IMR-90 (cell line): ENCODE measurements around the gene SRPRB. TPM values are rescaled to one million over a fixed set of nuclear protein-coding genes. Genes with fewer than 3 reads are reported as not detected.

ENCODE experiments used
- ATAC-seq: fragments of 200-7000 bp; cut with Tn5 transposase; 2 replicates; pipeline ENCODE4 v1.9.1; 2020; ENCODE audit warnings: low read depth, mild to moderate bottlenecking, moderate library complexity
- BruUV-seq: library from RNA; stranded (reverse); fragments of 400-500 nt; replicated peaks from 2 replicates; lab custom pipeline; 2021; lab: Mats Ljungman, UMichigan
- CTCF ChIA-PET: fragments of 300-600 bp; formaldehyde crosslinking; extraction: SDS; loops from one replicate; lab custom pipeline; 2021; ENCODE audit warnings: antibody characterized with exemption; lab: Yijun Ruan, JAX
- POLR2A ChIA-PET: fragments of 300-600 bp; sonication (Branson Sonifier 250); formaldehyde crosslinking; loops from one replicate; lab custom pipeline; 2022; ENCODE audit warnings: antibody characterized with exemption; ENCODE audit not compliant: unreplicated experiment; lab: Charles Lee
- DNase-seq: peaks from one replicate; pipeline ENCODE4 v3.0.0; 2013
- H2AFZ ChIP-seq: replicated peaks from 2 replicates; pipeline ENCODE3; 2013; ENCODE audit warnings: low read length, mild to moderate bottlenecking; ENCODE audit not compliant: poor library complexity
- H2AK5ac ChIP-seq: 2 replicates; pipeline ENCODE4 v1.6.1; 2013; ENCODE audit warnings: low read depth, low read length, inconsistent platforms
- H2AK9ac ChIP-seq: replicated peaks from 2 replicates; pipeline ENCODE3; 2013; ENCODE audit warnings: mild to moderate bottlenecking, low read depth, low read length, moderate library complexity; ENCODE audit not compliant: poor library complexity
- H2BK120ac ChIP-seq: 2 replicates; pipeline ENCODE4 v1.6.1; 2013; ENCODE audit warnings: low read depth, low read length, inconsistent platforms
- H2BK15ac ChIP-seq: 3 replicates; pipeline ENCODE4 v1.6.1; 2013; ENCODE audit warnings: low read depth, low read length, inconsistent platforms
- H2BK20ac ChIP-seq: 2 replicates; pipeline ENCODE4 v1.6.1; 2013; ENCODE audit warnings: low read depth, mild to moderate bottlenecking, inconsistent platforms, low read length, moderate library complexity
- H2BK5ac ChIP-seq: 2 replicates; pipeline ENCODE4 v1.6.1; 2013; ENCODE audit warnings: mild to moderate bottlenecking, low read depth, low read length, inconsistent platforms; ENCODE audit not compliant: poor library complexity, severe bottlenecking
- H3K14ac ChIP-seq: replicated peaks from 2 replicates; pipeline ENCODE4 v1.6.1; 2013; ENCODE audit warnings: low read depth, low read length, inconsistent platforms
- H3K18ac ChIP-seq: 2 replicates; pipeline ENCODE4 v1.6.1; 2013; ENCODE audit warnings: low read depth, low read length, control low read depth
- H3K23ac ChIP-seq: 2 replicates; pipeline ENCODE4 v1.6.1; 2013; ENCODE audit warnings: low read depth, low read length, inconsistent platforms
- H3K27ac ChIP-seq: 2 replicates; pipeline ENCODE4 v1.5.1; 2013; ENCODE audit warnings: mild to moderate bottlenecking, control low read depth, low read length; ENCODE audit not compliant: insufficient read depth
- H3K27me3 ChIP-seq: 2 replicates; pipeline ENCODE4 v1.6.1; 2013; ENCODE audit warnings: low read length; ENCODE audit not compliant: control insufficient read depth, insufficient read depth
- H3K36me3 ChIP-seq: 2 replicates; pipeline ENCODE4 v1.6.1; 2013; ENCODE audit warnings: low read length, mixed read lengths; ENCODE audit not compliant: control insufficient read depth, insufficient read depth
- H3K4ac ChIP-seq: 2 replicates; pipeline ENCODE4 v1.6.1; 2013; ENCODE audit warnings: low read depth, low read length, inconsistent platforms
- H3K4me1 ChIP-seq: 2 replicates; pipeline ENCODE4 v1.6.1; 2013; ENCODE audit warnings: low read length, mixed read lengths; ENCODE audit not compliant: control insufficient read depth, insufficient read depth
- H3K4me2 ChIP-seq: 2 replicates; pipeline ENCODE4 v1.6.1; 2013; ENCODE audit warnings: low read depth, mild to moderate bottlenecking, control low read depth, low read length, moderate library complexity
- H3K4me3 ChIP-seq: 2 replicates; pipeline ENCODE4 v1.5.1; 2013; ENCODE audit warnings: low read depth, mild to moderate bottlenecking, control low read depth, low read length, moderate library complexity; ENCODE audit not compliant: insufficient read depth
- H3K56ac ChIP-seq: 2 replicates; pipeline ENCODE4 v1.6.1; 2013; ENCODE audit warnings: low read length, inconsistent platforms; ENCODE audit not compliant: insufficient read depth; ENCODE audit errors: extremely low read depth
- H3K79me1 ChIP-seq, 2 experiments: 2 replicates each; pipeline ENCODE4 v1.6.1; 2013; ENCODE audit warnings: low read length in 2 of 2, inconsistent platforms in 1 of 2, low read depth in 1 of 2
- H3K9ac ChIP-seq: 2 replicates; pipeline ENCODE4 v1.6.1; 2013; ENCODE audit warnings: low read depth, low read length, control low read depth
- H3K9me1 ChIP-seq: 2 replicates; pipeline ENCODE4 v1.6.1; 2013; ENCODE audit warnings: low read length, inconsistent platforms; ENCODE audit not compliant: insufficient read depth
- H3K9me3 ChIP-seq: 2 replicates; pipeline ENCODE4 v1.6.1; 2013; ENCODE audit warnings: low read length; ENCODE audit not compliant: control insufficient read depth, insufficient read depth
- H4K20me1 ChIP-seq: 2 replicates; pipeline ENCODE4 v1.6.1; 2013; ENCODE audit warnings: low read length, inconsistent platforms; ENCODE audit not compliant: insufficient read depth
- H4K5ac ChIP-seq: 2 replicates; pipeline ENCODE4 v1.6.1; 2013; ENCODE audit warnings: mild to moderate bottlenecking, low read depth, low read length, control low read depth
- H4K8ac ChIP-seq, 2 experiments: 2 replicates each; pipeline ENCODE4 v1.6.1; 2013; ENCODE audit warnings: low read depth in 2 of 2, low read length in 2 of 2, control low read depth in 1 of 2, inconsistent platforms in 1 of 2
- H4K91ac ChIP-seq: 2 replicates; pipeline ENCODE4 v1.6.1; 2013; ENCODE audit warnings: low read depth, low read length, inconsistent platforms; ENCODE audit not compliant: insufficient read depth
- CHD1 ChIP-seq: IDR thresholded peaks from 2 replicates; pipeline ENCODE4 v1.6.1; 2012; ENCODE audit warnings: low read depth, low read length, improper control_type of control experiment
- ELK1 ChIP-seq: fragments of 150-350 bp; IDR thresholded peaks from 2 replicates; pipeline ENCODE4 v1.6.1; 2016; ENCODE audit warnings: low read depth, mild to moderate bottlenecking, low read length, moderate library complexity, borderline replicate concordance
- MAZ ChIP-seq: IDR thresholded peaks from 2 replicates; pipeline ENCODE4 v1.6.1; 2012; ENCODE audit warnings: low read depth, mild to moderate bottlenecking, low read length, improper control_type of control experiment, moderate library complexity, borderline replicate concordance
- MXI1 ChIP-seq: IDR thresholded peaks from 2 replicates; pipeline ENCODE4 v1.6.1; 2012; ENCODE audit warnings: low read depth, mild to moderate bottlenecking, low read length, moderate library complexity, borderline replicate concordance
- NFE2L2 ChIP-seq: fragments of 150-350 bp; IDR thresholded peaks from 2 replicates; pipeline ENCODE4 v1.6.1; 2016; ENCODE audit warnings: low read depth, mild to moderate bottlenecking, low read length
- POLR2A ChIP-seq: IDR thresholded peaks from 2 replicates; pipeline ENCODE4 v1.6.1; 2012; ENCODE audit warnings: mild to moderate bottlenecking, low read depth, low read length
- RAD21 ChIP-seq: IDR thresholded peaks from 2 replicates; pipeline ENCODE4 v1.6.1; 2012; ENCODE audit warnings: low read length, improper control_type of control experiment
- RCOR1 ChIP-seq: IDR thresholded peaks from 2 replicates; pipeline ENCODE4 v1.6.1; 2012; ENCODE audit warnings: mild to moderate bottlenecking, low read length, improper control_type of control experiment; ENCODE audit not compliant: insufficient replicate concordance
- dilution Hi-C: fragments of 300-500 bp; cut with HindIII; formaldehyde crosslinking; loops from one replicate; pipeline ENCODE4 v1.14.3; 2018; ENCODE audit warnings: low sequenced_read_pairs; ENCODE audit not compliant: unreplicated experiment
- in situ Hi-C: fragments of 300-500 bp; cut with MboI; formaldehyde crosslinking; loops from 3 replicates; pipeline ENCODE4 v1.14.3; 2019; ENCODE audit warnings: low sequenced_read_pairs, inconsistent platforms, mixed read lengths
- intact Hi-C: fragments of 100-400 bp; cut with micrococcal nuclease; formaldehyde crosslinking; loops from 2 replicates; pipeline ENCODE4 v1.10.0; 2022
- polyA plus RNA-seq, 3 experiments: library from polyadenylated mRNA; depleted of rRNA; stranded (reverse); fragments of >200 nt; gene quantifications; 2 replicates each; pipeline ENCODE4 v1.2.3, GENCODE V29; 2012; ENCODE audit warnings: low replicate concordance in 1 of 3
- total RNA-seq: library from RNA; depleted of rRNA; stranded (reverse); fragments of >200 nt; gene quantifications from 2 replicates; pipeline ENCODE4 v1.2.3, GENCODE V29; 2012

The SRPRB gene
- total and polyA plus RNA-seq, 2 of the 4 experiments (the other 2 are of a cell fraction): 28.8 to 131 TPM

- no peak for ATAC-seq
- H3K4ac ChIP-seq: no peak overlapping the region
- POLR2A ChIA-PET: no interaction called here
Measured at GRCh38 chr3:133849346-133849745, 43.7 kb downstream of the SRPRB start.

More at GRCh38 chr3:133849346-133849745, 43.7 kb downstream of the SRPRB start:
- Histone ChIP-seq H2AK5ac (no peak overlapping the region), H3K27ac (no peak overlapping the region), H2BK5ac (no peak overlapping the region), H3K4me3 (no peak overlapping the region), H3K18ac (no peak overlapping the region), H2AK9ac (no peak overlapping the region), H2BK20ac (no peak overlapping the region), H4K20me1 (no peaks in the 10 kb centered on the region), H2AFZ (no peak overlapping the region), H3K56ac (no peak overlapping the region), H3K14ac (no peak overlapping the region), H3K27me3 (peaks cover 27% of the 10 kb centered on the region), H3K36me3 (no peaks in the 10 kb centered on the region), H3K9me3 (no peaks in the 10 kb centered on the region), H4K5ac (no peak overlapping the region), H3K23ac (no peak overlapping the region), H3K4me2 (no peak overlapping the region), H2BK120ac (no peak overlapping the region), H4K8ac (no peak overlapping the region), H2BK15ac (no peak overlapping the region), H3K9ac (no peak overlapping the region), H4K91ac (no peak overlapping the region), H3K9me1 (no peaks in the 10 kb centered on the region), H3K4me1 (no peaks in the 10 kb centered on the region), H3K79me1 (no peaks in the 10 kb centered on the region)
- CTCF ChIA-PET: no interaction called here
- in situ Hi-C loops: no loop called here
- dilution Hi-C loops: no loop called here
- TF ChIP-seq MAZ: no peak
- no peak for TF ChIP-seq CHD1
- TF ChIP-seq RCOR1: no peak
- TF ChIP-seq POLR2A: no peak
- no peak for TF ChIP-seq RAD21
- TF ChIP-seq NFE2L2: no peak
- TF ChIP-seq MXI1: no peak
- TF ChIP-seq ELK1: no peak
- intact Hi-C loops: no loop called here
- no peak for DNase-seq
- no TSS peak for BruUV-seq
